IgD-negative memory B cell (primary cell): ENCODE measurements around the gene COX5A. TPM values are rescaled to one million over a fixed set of nuclear protein-coding genes. Genes with fewer than 3 reads are reported as not detected.
"Not testable (repeated sequence)": the region's sequence is repeated elsewhere in the genome, so short reads cannot be mapped to it uniquely, and the experiment has no call there.

Experiments
- H3K27ac Mint-ChIP-seq, 3 donors: one replicate each; pipeline ENCODE4 v1.8.0; 2020 to 2022; ENCODE audit warnings: mild to moderate bottlenecking in 3 of 3, mixed read lengths in 3 of 3, moderate library complexity in 1 of 3
- H3K27me3 Mint-ChIP-seq: one replicate; pipeline ENCODE4 v1.8.0; 2021; ENCODE audit warnings: mixed read lengths
- H3K36me3 Mint-ChIP-seq: one replicate; pipeline ENCODE4 v1.8.0; 2020; ENCODE audit warnings: mild to moderate bottlenecking, mixed read lengths
- H3K4me1 Mint-ChIP-seq, 3 donors: one replicate each; pipeline ENCODE4 v1.8.0; 2020 to 2022; ENCODE audit warnings: mixed read lengths in 3 of 3, mild to moderate bottlenecking in 1 of 3
- H3K4me3 Mint-ChIP-seq, 4 donors: one replicate each; pipeline ENCODE4 v1.8.0; 2020 to 2022; ENCODE audit warnings: mild to moderate bottlenecking in 4 of 4, mixed read lengths in 4 of 4, moderate library complexity in 3 of 4
- H3K9me3 Mint-ChIP-seq, 3 donors: one replicate each; pipeline ENCODE4 v1.8.0; 2020 to 2021; ENCODE audit warnings: mixed read lengths in 3 of 3, mild to moderate bottlenecking in 1 of 3
- polyA plus RNA-seq: library from polyadenylated mRNA; unstranded; fragments of 300-500 nt; fragmentation: Illumina TruSeq; gene quantifications from one replicate; pipeline ENCODE4 v1.2.3, GENCODE V29; 2021

Gene COX5A
- polyA plus RNA-seq, 1 donor from 2014 or later = 325 TPM

GRCh38 chr15:74928771-74929198, 9.1 kb downstream of the COX5A start:
- Mint-ChIP-seq H3K9me3 (no peaks in the 10 kb centered on the region), H3K27ac (no peak overlapping the region), H3K27me3 (no peaks in the 10 kb centered on the region)

GRCh38 chr15:74924525-74924924, 13.3 kb downstream of the COX5A start:
- Mint-ChIP-seq H3K27ac (no peak overlapping the region), H3K36me3 (peaks cover 4% of the 10 kb centered on the region)

More at GRCh38 chr15:74928771-74929198, 9.1 kb downstream of the COX5A start:
- Mint-ChIP-seq H3K36me3 (peaks cover 2% of the 10 kb centered on the region), H3K4me3 (no peak overlapping the region), H3K4me1 (peaks cover 6 to 11% (median 8%) of the 10 kb centered on the region in 3 donors)

GRCh38 chr15:74920456-74920855, 17.4 kb downstream of the COX5A start:
- peaks cover 7% of the 10 kb centered on the region for H3K36me3 Mint-ChIP-seq
- no peak overlapping the region for H3K4me3 Mint-ChIP-seq
- peaks cover 0 to 1% (median 0%) of the 10 kb centered on the region in 3 donors for H3K4me1 Mint-ChIP-seq
- H3K27me3 Mint-ChIP-seq = no peaks in the 10 kb centered on the region
- H3K9me3 Mint-ChIP-seq = no peaks in the 10 kb centered on the region
- H3K27ac Mint-ChIP-seq = no peak overlapping the region

More at GRCh38 chr15:74924525-74924924, 13.3 kb downstream of the COX5A start:
- H3K27me3 Mint-ChIP-seq = no peaks in the 10 kb centered on the region
- H3K9me3 Mint-ChIP-seq = no peaks in the 10 kb centered on the region
- no peak overlapping the region for H3K4me3 Mint-ChIP-seq
- peaks cover 0 to 1% (median 0%) of the 10 kb centered on the region in 3 donors for H3K4me1 Mint-ChIP-seq

GRCh38 chr15:74917676-74918075, 20.2 kb downstream of the COX5A start:
- peaks cover 8% of the 10 kb centered on the region for H3K36me3 Mint-ChIP-seq

GRCh38 chr15:74913799-74914198, 24.1 kb downstream of the COX5A start:
- not testable (repeated sequence) for H3K27me3 Mint-ChIP-seq, H3K9me3 Mint-ChIP-seq, H3K36me3 Mint-ChIP-seq, H3K4me3 Mint-ChIP-seq, H3K4me1 Mint-ChIP-seq
- H3K27ac Mint-ChIP-seq = peak overlapping the region in 1 of 3 donors; percentile 37

More at GRCh38 chr15:74917676-74918075, 20.2 kb downstream of the COX5A start:
- no peaks in the 10 kb centered on the region for H3K27me3 Mint-ChIP-seq
- H3K4me1 Mint-ChIP-seq = peaks cover 0 to 1% (median 0%) of the 10 kb centered on the region in 3 donors
- no peak overlapping the region for H3K27ac Mint-ChIP-seq
- no peak overlapping the region for H3K4me3 Mint-ChIP-seq
- H3K9me3 Mint-ChIP-seq = no peaks in the 10 kb centered on the region

- H3K4me3 Mint-ChIP-seq = no peak overlapping the region
- H3K36me3 Mint-ChIP-seq = peaks cover 4% of the 10 kb centered on the region
- no peaks in the 10 kb centered on the region for H3K9me3 Mint-ChIP-seq
- H3K27ac Mint-ChIP-seq = no peak overlapping the region
- no peaks in the 10 kb centered on the region for H3K27me3 Mint-ChIP-seq
- peaks cover 0 to 4% (median 0%) of the 10 kb centered on the region in 3 donors for H3K4me1 Mint-ChIP-seq
Observed at GRCh38 chr15:74913041-74913440, 24.8 kb downstream of the COX5A start.

- H3K36me3 Mint-ChIP-seq = peaks cover 2% of the 10 kb centered on the region
- peak overlapping the region in 1 of 3 donors; percentile 32 for H3K27ac Mint-ChIP-seq
- no peaks in the 10 kb centered on the region for H3K9me3 Mint-ChIP-seq
- no peaks in the 10 kb centered on the region for H3K27me3 Mint-ChIP-seq
- H3K4me1 Mint-ChIP-seq = peaks cover 14 to 23% (median 16%) of the 10 kb centered on the region in 3 donors
- H3K4me3 Mint-ChIP-seq = peak overlapping the region in 1 of 4 donors; percentile 89
Observed at GRCh38 chr15:74908635-74909034, 29.2 kb downstream of the COX5A start.

GRCh38 chr15:74907163-74907870, 30.6 kb downstream of the COX5A start:
- Mint-ChIP-seq H3K4me1 (peaks cover 14 to 25% (median 22%) of the 10 kb centered on the region in 3 donors), H3K27me3 (no peaks in the 10 kb centered on the region), H3K9me3 (no peaks in the 10 kb centered on the region)

GRCh38 chr15:74906450-74907162, 31.3 kb downstream of the COX5A start, which contains the start of gene FAM219B:
TSS of gene FAM219B (minus strand) at chr15:74906851. CDS start at chr15:74906800, 51 bp downstream.
- peak within 1 kb of the TSS; percentile 84 to 98 (median 94) for H3K27ac Mint-ChIP-seq
- H3K4me1 Mint-ChIP-seq = peaks cover 19 to 29% (median 23%) of the 10 kb centered on the region in 3 donors
- H3K9me3 Mint-ChIP-seq = no peaks in the 10 kb centered on the region
- peaks cover 2% of the 10 kb centered on the region for H3K36me3 Mint-ChIP-seq
- H3K4me3 Mint-ChIP-seq = peak within 1 kb of the TSS; percentile 95 to 100 (median 98)
- H3K27me3 Mint-ChIP-seq = no peaks in the 10 kb centered on the region

More at GRCh38 chr15:74907163-74907870, 30.6 kb downstream of the COX5A start:
- peaks cover 2% of the 10 kb centered on the region for H3K36me3 Mint-ChIP-seq
- H3K27ac Mint-ChIP-seq = peak overlapping the region; percentile 84 to 98 (median 94)
- H3K4me3 Mint-ChIP-seq = peak overlapping the region; percentile 95 to 100 (median 98)

GRCh38 chr15:74906067-74906449, 31.8 kb downstream of the COX5A start:
- peak overlapping the region; percentile 54 to 98 (median 84) for H3K27ac Mint-ChIP-seq
- H3K27me3 Mint-ChIP-seq = no peaks in the 10 kb centered on the region
- H3K4me1 Mint-ChIP-seq = peaks cover 21 to 31% (median 28%) of the 10 kb centered on the region in 3 donors
- H3K9me3 Mint-ChIP-seq = no peaks in the 10 kb centered on the region
- H3K4me3 Mint-ChIP-seq = peak overlapping the region; percentile 95 to 100 (median 98)
- peaks cover 2% of the 10 kb centered on the region for H3K36me3 Mint-ChIP-seq

GRCh38 chr15:74904190-74904805, 33.6 kb downstream of the COX5A start:
- no peaks in the 10 kb centered on the region for H3K9me3 Mint-ChIP-seq
- H3K4me3 Mint-ChIP-seq = peak overlapping the region; percentile 72 to 99 (median 92)
- H3K27ac Mint-ChIP-seq = no peak overlapping the region
- H3K36me3 Mint-ChIP-seq = peaks cover 2% of the 10 kb centered on the region
- H3K4me1 Mint-ChIP-seq = peaks cover 21 to 33% (median 32%) of the 10 kb centered on the region in 3 donors
- H3K27me3 Mint-ChIP-seq = no peaks in the 10 kb centered on the region

GRCh38 chr15:74903676-74904075, 34.2 kb downstream of the COX5A start:
- Mint-ChIP-seq H3K4me3 (peak overlapping the region in 3 of 4 donors; percentile 45 to 99 (median 48)), H3K27ac (peak overlapping the region in 1 of 3 donors; percentile 31), H3K4me1 (peaks cover 18 to 33% (median 32%) of the 10 kb centered on the region in 3 donors), H3K27me3 (no peaks in the 10 kb centered on the region), H3K9me3 (no peaks in the 10 kb centered on the region), H3K36me3 (peaks cover 2% of the 10 kb centered on the region)

- Mint-ChIP-seq H3K4me1 (peaks cover 18 to 33% (median 30%) of the 10 kb centered on the region in 3 donors), H3K4me3 (peak overlapping the region in 2 of 4 donors; percentile 55 to 70), H3K36me3 (peaks cover 2% of the 10 kb centered on the region)
Observed at GRCh38 chr15:74902295-74903075, 35.4 kb downstream of the COX5A start.

GRCh38 chr15:74901612-74902063, 36.2 kb downstream of the COX5A start:
- peaks cover 4% of the 10 kb centered on the region for H3K36me3 Mint-ChIP-seq
- H3K9me3 Mint-ChIP-seq = no peaks in the 10 kb centered on the region
- peak overlapping the region in 1 of 4 donors; percentile 81 for H3K4me3 Mint-ChIP-seq
- no peaks in the 10 kb centered on the region for H3K27me3 Mint-ChIP-seq
- H3K27ac Mint-ChIP-seq = peak overlapping the region in 1 of 3 donors; percentile 78
- peaks cover 13 to 29% (median 29%) of the 10 kb centered on the region in 3 donors for H3K4me1 Mint-ChIP-seq

More at GRCh38 chr15:74902295-74903075, 35.4 kb downstream of the COX5A start:
- H3K27ac Mint-ChIP-seq = peak overlapping the region in 2 of 3 donors; percentile 21 to 40
- H3K27me3 Mint-ChIP-seq = no peaks in the 10 kb centered on the region
- no peaks in the 10 kb centered on the region for H3K9me3 Mint-ChIP-seq
